ENCODE data around the gene MPEG1.

Gene MPEG1

GRCh38 chr11:59212744-59213631 is at the start of gene MPEG1:
Gene MPEG1, minus strand, starts transcription at chr11:59212927. Its CDS starts 62 bp downstream, at chr11:59212865.
- DNase-seq = no peak

- no peak for DNase-seq
These were observed 49.6 kb upstream of the MPEG1 start for GRCh38 chr11:59262177-59262818.

- DNase-seq = no peak
These were observed 48.4 kb upstream of the MPEG1 start for GRCh38 chr11:59261150-59261549.

GRCh38 chr11:59259867-59260475 is 47.2 kb upstream of the MPEG1 start:
- DNase-seq = no peak

- DNase-seq = no peak
These were observed 46.3 kb upstream of the MPEG1 start for GRCh38 chr11:59259047-59259446.

GRCh38 chr11:59255281-59255680 is 42.6 kb upstream of the MPEG1 start:
- no peak for DNase-seq

GRCh38 chr11:59254286-59254685 is 41.6 kb upstream of the MPEG1 start:
- DNase-seq = no peak

- no peak for DNase-seq
These were observed 40.3 kb upstream of the MPEG1 start for GRCh38 chr11:59253001-59253400.

GRCh38 chr11:59249535-59249934 is 36.8 kb upstream of the MPEG1 start:
- no peak for DNase-seq

GRCh38 chr11:59247531-59248227 is 35.0 kb upstream of the MPEG1 start:
- DNase-seq = no peak

GRCh38 chr11:59243633-59244032 is 30.9 kb upstream of the MPEG1 start:
- DNase-seq = no peak

- DNase-seq = no peak
These were observed 27.6 kb upstream of the MPEG1 start for GRCh38 chr11:59240322-59240721.

GRCh38 chr11:59226396-59226795 is 13.7 kb upstream of the MPEG1 start:
- DNase-seq = no peak

GRCh38 chr11:59225017-59225416 is 12.3 kb upstream of the MPEG1 start:
- DNase-seq = no peak

- DNase-seq = no peak
These were observed 11.7 kb upstream of the MPEG1 start for GRCh38 chr11:59224351-59224928.

- DNase-seq = no peak
These were observed 10.9 kb upstream of the MPEG1 start for GRCh38 chr11:59223611-59224010.

GRCh38 chr11:59223177-59223576 is 10.4 kb upstream of the MPEG1 start:
- DNase-seq = no peak

GRCh38 chr11:59222464-59223060 is 9.8 kb upstream of the MPEG1 start:
- DNase-seq = no peak

GRCh38 chr11:59221441-59221840 is 8.7 kb upstream of the MPEG1 start:
- no peak for DNase-seq

GRCh38 chr11:59219836-59220235 is 7.1 kb upstream of the MPEG1 start:
- no peak for DNase-seq

GRCh38 chr11:59218893-59219292 is 6.2 kb upstream of the MPEG1 start:
- no peak for DNase-seq

GRCh38 chr11:59218319-59218718 is 5.6 kb upstream of the MPEG1 start:
- DNase-seq = no peak
